ENCODE data around the gene LAPTM5. TPM values are rescaled to one million over a fixed set of nuclear protein-coding genes. Genes with fewer than 3 reads are reported as not detected.
A peak's percentile ranks its signal among the peaks of the same experiment; 100 is the strongest.

Gene LAPTM5
- total and polyA plus RNA-seq, 10 of the 15 experiments (the other 5 are each of a cell fraction or from before 2014, with no cell fraction given), result 24.1 to 1,034 (median 687) TPM

DNA sequence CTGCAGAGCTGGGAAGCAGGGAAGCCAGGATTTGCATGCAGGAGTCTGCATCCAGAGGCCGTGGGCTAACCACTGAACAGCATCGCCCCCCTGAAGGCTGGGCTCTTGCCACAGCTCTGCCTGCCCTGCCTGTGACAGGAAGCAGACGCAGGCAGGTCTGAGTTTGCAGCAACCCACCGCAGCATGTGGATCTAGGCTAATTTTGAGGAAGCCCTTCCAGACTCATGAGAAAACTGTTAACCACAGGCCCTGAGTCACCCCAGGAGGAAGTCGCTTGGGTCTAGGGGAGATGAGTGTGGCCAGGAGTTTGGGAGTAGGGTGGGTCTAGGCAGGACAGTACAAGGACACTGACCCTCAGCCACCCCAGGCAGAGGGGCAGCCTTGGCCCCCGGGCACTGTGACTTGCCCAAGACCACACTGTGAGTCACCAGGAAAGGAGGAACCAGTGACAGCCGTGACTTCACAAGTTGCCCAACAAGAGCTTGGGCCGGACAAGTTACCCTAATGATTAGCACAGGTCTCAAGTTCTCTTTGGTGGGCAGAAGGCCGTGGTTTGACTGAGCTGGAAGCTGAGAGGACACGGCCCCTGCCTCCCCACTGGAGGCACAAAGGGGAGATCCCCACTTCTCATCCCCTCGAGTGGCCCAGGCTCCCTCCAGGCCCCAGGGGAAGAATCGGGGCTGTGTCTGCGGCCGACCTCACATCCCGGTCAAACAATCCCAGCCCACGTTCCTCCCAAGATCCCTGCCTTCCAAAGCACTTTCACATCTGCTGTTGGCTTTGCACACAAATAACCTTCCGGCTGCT is 826 bp downstream of the LAPTM5 start (continued):
- no peak for TF ChIP-seq RAD51 (IDR thresholded peaks at IDR 0.05)
- TF ChIP-seq NFXL1 (IDR thresholded peaks at IDR 0.05; ENCODE audit: borderline replicate concordance), result no peak
- TF ChIP-seq NFYA (IDR thresholded peaks at IDR 0.05; ENCODE audit: borderline replicate concordance, low read depth, low read length), result no peak
- TF ChIP-seq PAX5 (IDR thresholded peaks at IDR 0.05; ENCODE audit: borderline replicate concordance, low read depth, low read length), result 0 out of 2 replicates have a peak, but pooled peaks have one; percentile 37
- no peak for TF ChIP-seq IRF4 (IDR thresholded peaks at IDR 0.05; ENCODE audit: low read depth, low read length)
- TF ChIP-seq ZSCAN29 (IDR thresholded peaks at IDR 0.05), result 0 out of 2 replicates have a peak, but pooled peaks have one; percentile 16
- TF ChIP-seq NFIC (IDR thresholded peaks at IDR 0.05; ENCODE audit: low read depth, low read length), result no peak
- TF ChIP-seq YY1 (IDR thresholded peaks at IDR 0.05; ENCODE audit: low read depth, low read length), result no peak
- TF ChIP-seq ZZZ3 (IDR thresholded peaks at IDR 0.05; ENCODE audit: control insufficient read depth, insufficient read length, low read depth), result no peak
- no peak for TF ChIP-seq KDM1A (IDR thresholded peaks at IDR 0.05; ENCODE audit: borderline replicate concordance)

- no peak overlapping the region for H2AFZ ChIP-seq (ENCODE audit: control insufficient read depth, low read depth, low read length)
- WGBS (ENCODE audit: insufficient coverage, insufficient replicate concordance, low lambda C conversion rate, missing lambda C conversion rate), result 3% methylated on average over 4 of the region's 4 CpGs
- FAIRE-seq (no peak), DNase-seq (ENCODE audit: low read depth, low spot score) (no peak), ATAC-seq (no peak)
- H3K79me2 ChIP-seq (ENCODE audit: control insufficient read depth, insufficient read depth, low read length), result peaks cover 96% of the 10 kb centered on the region
- RAD21 ChIA-PET (ENCODE audit: unreplicated experiment), result interaction anchor here (0.5 to 17.1 kb wide), 6 partner anchors 8 to 161 kb away, joined by 3 to 462 read pairs (median 126); no protein-coding TSS in a partner anchor
- H3K27ac ChIP-seq (ENCODE audit: control insufficient read depth, insufficient read depth), result peak overlapping the region; percentile 93
- peak overlapping the region; percentile 98 for H3K4me3 ChIP-seq
- H4K20me1 ChIP-seq (ENCODE audit: control insufficient read depth, insufficient read depth), result no peaks in the 10 kb centered on the region
- SMC1A ChIA-PET (ENCODE audit: uncharacterized antibody, unreplicated experiment), result interaction anchor here (16.4 to 24.8 kb wide), 3 partner anchors 8 to 27 kb away, joined by 248 to 556 read pairs (median 440); partner anchors contain the start of gene MATN1
- POLR2A ChIA-PET, result interaction anchor here (1.0 to 22.5 kb wide), 8 partner anchors 4 to 38 kb away, joined by 3 to 741 read pairs (median 24); partner anchors contain the start of gene LAPTM5
- in situ Hi-C loops (cut with MboI) (loop anchor here (10.0 kb wide), 1 partner anchor 1179 kb away; the partner anchor contains the start of gene PTP4A2), intact Hi-C loops (cut with micrococcal nuclease; ENCODE audit: unreplicated experiment) (no loop called here)
- peak overlapping the region; percentile 75 for H3K4me2 ChIP-seq (ENCODE audit: control insufficient read depth, insufficient read depth)
- peak overlapping the region; percentile 97 for H3K9ac ChIP-seq (ENCODE audit: control insufficient read depth, insufficient read depth, low read length)
- H3K36me3 ChIP-seq (ENCODE audit: control insufficient read depth in 2 of 2, insufficient read depth in 2 of 2, low read length in 1 of 2), result peaks cover 2 to 6% of the 10 kb centered on the region in 2 experiments; a peak in 3 of 4 replicates
- BruUV-seq (replicated peaks), result no TSS peak
- no peaks in the 10 kb centered on the region for H3K9me3 ChIP-seq (replicated peaks; ENCODE audit: control insufficient read depth, insufficient read depth, low read length)
- CTCF ChIA-PET, result interaction anchor here (1.4 to 16.5 kb wide), 6 partner anchors 10 to 37 kb away, joined by 6 to 161 read pairs (median 24); no protein-coding TSS in a partner anchor
- no peaks in the 10 kb centered on the region for H3K27me3 ChIP-seq (replicated peaks in 1 of 2; ENCODE audit: control insufficient read depth in 2 of 2, insufficient read depth in 2 of 2, low read length in 1 of 2)
- peaks cover 48% of the 10 kb centered on the region for H3K4me1 ChIP-seq (ENCODE audit: control insufficient read depth, insufficient read depth, low read length)
- TF ChIP-seq, protein P1, sequence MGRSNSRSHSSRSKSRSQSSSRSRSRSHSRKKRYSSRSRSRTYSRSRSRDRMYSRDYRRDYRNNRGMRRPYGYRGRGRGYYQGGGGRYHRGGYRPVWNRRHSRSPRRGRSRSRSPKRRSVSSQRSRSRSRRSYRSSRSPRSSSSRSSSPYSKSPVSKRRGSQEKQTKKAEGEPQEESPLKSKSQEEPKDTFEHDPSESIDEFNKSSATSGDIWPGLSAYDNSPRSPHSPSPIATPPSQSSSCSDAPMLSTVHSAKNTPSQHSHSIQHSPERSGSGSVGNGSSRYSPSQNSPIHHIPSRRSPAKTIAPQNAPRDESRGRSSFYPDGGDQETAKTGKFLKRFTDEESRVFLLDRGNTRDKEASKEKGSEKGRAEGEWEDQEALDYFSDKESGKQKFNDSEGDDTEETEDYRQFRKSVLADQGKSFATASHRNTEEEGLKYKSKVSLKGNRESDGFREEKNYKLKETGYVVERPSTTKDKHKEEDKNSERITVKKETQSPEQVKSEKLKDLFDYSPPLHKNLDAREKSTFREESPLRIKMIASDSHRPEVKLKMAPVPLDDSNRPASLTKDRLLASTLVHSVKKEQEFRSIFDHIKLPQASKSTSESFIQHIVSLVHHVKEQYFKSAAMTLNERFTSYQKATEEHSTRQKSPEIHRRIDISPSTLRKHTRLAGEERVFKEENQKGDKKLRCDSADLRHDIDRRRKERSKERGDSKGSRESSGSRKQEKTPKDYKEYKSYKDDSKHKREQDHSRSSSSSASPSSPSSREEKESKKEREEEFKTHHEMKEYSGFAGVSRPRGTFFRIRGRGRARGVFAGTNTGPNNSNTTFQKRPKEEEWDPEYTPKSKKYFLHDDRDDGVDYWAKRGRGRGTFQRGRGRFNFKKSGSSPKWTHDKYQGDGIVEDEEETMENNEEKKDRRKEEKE (IDR thresholded peaks at IDR 0.05), result no peak
- no peak for TF ChIP-seq GABPA (IDR thresholded peaks at IDR 0.05; ENCODE audit: low read depth)
- TF ChIP-seq TARDBP (IDR thresholded peaks at IDR 0.05; ENCODE audit: borderline replicate concordance), result no peak
- TF ChIP-seq WRNIP1 (IDR thresholded peaks at IDR 0.05; ENCODE audit: borderline replicate concordance, low read depth, low read length), result peak; percentile 20; the same call in 1 of the 2 replicates
- TF ChIP-seq CHD4 (IDR thresholded peaks at IDR 0.05), result no peak
- no peak for TF ChIP-seq TCF7 (IDR thresholded peaks at IDR 0.05; ENCODE audit: borderline replicate concordance)
- no peak for TF ChIP-seq CHD2 (IDR thresholded peaks at IDR 0.05; ENCODE audit: borderline replicate concordance, low read depth, low read length)
- peak; percentile 55; the same call in 1 of the 2 replicates for TF ChIP-seq SIN3A (IDR thresholded peaks at IDR 0.05; ENCODE audit: low read depth, low read length)
Measured at GRCh38 chr1:30756206-30756544, 1.4 kb downstream of the LAPTM5 start.

Data from GM12878 (cell line).